SW480 (cell line): ENCODE results near the gene PTPRD.
A peak's percentile ranks its signal among the peaks of the same experiment; 100 is the strongest.

Experiments
- DNase-seq: peaks from one replicate; pipeline ENCODE4 v3.0.0-alpha.2; 2016; ENCODE audit warnings: low spot score

The PTPRD gene

DNA sequence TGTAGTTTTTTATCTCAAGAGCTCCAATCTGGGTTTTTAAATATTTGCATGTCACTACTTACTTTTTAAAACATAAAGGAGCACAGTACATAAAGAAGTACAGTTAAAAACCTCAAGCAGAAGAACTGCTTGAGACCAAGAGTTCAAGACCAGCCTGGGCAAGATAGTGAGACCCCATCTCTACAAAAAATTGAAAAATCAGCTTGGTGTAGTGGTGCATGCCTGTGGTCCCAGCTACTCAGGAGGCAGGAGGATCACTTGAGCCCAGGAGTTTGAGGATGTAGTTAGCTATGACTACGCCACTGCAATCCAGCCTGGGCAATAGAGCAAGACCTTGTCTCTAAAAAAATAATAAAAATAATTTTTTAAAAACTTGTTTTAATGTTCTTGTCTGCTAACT is 1840.5 kb downstream of the PTPRD start:
- no peak for DNase-seq

GRCh38 chr9:8769153-8769552 is 1843.6 kb downstream of the PTPRD start:
- DNase-seq, result no peak

DNA sequence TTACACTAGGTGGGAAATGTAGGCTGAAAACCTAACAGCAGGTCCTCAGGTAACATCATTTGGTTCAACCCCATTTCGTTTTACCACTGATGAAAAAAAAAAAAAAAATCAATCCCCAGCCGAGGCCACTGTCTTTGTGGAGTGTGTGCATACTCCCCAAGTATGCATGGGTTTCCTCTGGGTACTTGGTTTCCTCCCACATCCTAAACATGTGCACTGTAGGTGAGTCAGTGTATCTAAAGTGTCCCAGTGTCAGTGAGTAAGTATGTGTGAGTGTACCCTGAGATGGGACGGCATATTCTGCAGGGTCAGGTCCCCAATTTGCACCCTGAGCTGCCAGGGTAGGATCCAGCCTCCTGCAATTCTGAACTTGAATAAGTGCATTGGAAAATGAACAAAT is 1846.7 kb downstream of the PTPRD start:
- no peak for DNase-seq

GRCh38 chr9:8764051-8764450 is 1848.8 kb downstream of the PTPRD start:
- DNase-seq, result no peak

DNA sequence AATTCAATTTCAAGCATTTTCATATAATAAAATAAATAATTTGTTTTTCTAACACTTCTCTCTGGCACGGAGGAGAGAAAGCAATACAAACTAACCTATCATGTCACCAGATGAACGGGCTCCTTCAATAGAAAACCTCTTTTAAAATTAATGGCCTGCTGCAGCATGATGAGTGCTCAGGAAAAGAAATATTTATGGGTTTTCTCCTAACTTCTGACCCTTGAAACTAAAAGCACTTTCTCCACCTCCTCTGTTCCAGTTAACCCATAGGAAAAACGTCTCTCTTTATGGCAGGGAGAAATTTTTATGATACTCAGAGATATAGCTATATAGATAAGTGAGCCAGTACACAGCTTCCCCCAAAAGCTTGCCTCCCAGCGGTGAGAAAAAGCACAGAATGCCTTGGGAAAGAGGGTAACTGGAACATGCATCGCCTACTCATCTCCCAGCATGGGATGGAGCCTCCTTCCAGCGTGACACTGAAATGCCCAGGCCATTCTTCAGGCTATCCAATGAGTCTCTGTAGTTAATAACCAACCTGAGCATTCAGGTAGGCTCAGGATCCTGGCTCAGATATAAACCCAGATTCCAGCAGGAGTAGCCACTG is 1850.2 kb downstream of the PTPRD start:
- DNase-seq, result no peak

GRCh38 chr9:8760000-8760767 is 1852.6 kb downstream of the PTPRD start:
- DNase-seq, result peak; percentile 17

- DNase-seq, result no peak
Measured at GRCh38 chr9:8757881-8758280, 1854.9 kb downstream of the PTPRD start.

DNA sequence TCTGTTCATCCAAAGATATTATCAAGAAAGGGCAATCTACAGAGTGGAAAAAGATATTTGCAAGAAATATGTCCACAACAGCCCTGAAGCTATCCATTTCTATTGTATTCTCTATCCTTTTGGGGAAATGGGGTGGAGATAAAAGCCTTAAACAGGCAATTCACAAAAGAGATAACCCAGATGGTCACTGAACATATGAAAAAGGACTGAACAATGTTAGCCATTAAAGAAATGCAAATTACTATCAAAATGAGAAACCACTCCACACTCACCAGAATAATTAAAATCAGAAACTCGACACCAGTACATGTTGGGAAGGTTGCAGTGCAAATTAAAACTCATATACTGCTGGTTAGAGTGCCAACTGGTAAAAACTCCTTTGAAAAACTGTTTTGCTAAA is 1858.1 kb downstream of the PTPRD start:
- DNase-seq, result no peak

GRCh38 chr9:8751406-8751930 is 1861.3 kb downstream of the PTPRD start:
- no peak for DNase-seq

GRCh38 chr9:8750639-8751051 is 1862.2 kb downstream of the PTPRD start:
- DNase-seq, result no peak

GRCh38 chr9:8745347-8745746 is 1867.5 kb downstream of the PTPRD start:
- DNase-seq, result no peak

- DNase-seq, result no peak
Measured at GRCh38 chr9:8738945-8739344, 1873.9 kb downstream of the PTPRD start.

DNA sequence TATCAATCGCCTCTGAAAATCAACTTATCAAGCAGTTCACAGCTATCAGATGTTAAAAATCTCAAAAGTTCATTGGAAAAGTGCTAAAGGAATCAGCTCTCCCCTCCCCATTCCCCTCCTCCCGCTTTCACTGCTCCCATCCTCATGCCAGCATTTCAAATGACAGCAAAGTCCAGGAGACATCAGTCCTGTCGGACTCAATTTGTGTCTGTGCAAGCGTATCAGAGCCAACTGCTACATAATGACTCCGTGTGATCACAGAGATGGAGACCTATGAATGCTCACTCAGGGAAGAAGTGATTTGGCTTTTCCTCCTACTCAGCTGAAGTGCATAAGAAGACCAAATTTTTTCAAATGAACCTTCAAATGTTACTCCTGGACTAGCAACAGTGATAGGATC is 1876.0 kb downstream of the PTPRD start:
- no peak for DNase-seq

DNA sequence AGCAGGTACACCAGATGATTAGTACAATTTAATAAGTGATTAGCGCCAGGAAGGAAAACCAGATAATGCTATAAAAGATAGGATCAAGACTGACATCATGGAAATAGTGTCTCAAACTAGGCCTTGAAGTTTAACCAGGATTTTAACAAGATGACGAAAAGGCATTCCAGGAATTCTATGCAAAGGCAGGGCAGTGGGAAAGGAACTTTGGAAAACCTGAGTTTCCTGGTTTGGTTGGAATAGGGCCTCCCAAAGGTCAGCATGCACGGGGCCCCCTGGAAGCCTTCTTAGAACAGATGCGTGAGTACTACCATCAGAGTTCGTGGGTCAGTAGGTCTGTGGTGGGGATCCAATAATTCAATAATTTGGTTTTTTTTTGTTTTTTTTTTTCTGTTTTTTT is 1878.0 kb downstream of the PTPRD start:
- no peak for DNase-seq

DNA sequence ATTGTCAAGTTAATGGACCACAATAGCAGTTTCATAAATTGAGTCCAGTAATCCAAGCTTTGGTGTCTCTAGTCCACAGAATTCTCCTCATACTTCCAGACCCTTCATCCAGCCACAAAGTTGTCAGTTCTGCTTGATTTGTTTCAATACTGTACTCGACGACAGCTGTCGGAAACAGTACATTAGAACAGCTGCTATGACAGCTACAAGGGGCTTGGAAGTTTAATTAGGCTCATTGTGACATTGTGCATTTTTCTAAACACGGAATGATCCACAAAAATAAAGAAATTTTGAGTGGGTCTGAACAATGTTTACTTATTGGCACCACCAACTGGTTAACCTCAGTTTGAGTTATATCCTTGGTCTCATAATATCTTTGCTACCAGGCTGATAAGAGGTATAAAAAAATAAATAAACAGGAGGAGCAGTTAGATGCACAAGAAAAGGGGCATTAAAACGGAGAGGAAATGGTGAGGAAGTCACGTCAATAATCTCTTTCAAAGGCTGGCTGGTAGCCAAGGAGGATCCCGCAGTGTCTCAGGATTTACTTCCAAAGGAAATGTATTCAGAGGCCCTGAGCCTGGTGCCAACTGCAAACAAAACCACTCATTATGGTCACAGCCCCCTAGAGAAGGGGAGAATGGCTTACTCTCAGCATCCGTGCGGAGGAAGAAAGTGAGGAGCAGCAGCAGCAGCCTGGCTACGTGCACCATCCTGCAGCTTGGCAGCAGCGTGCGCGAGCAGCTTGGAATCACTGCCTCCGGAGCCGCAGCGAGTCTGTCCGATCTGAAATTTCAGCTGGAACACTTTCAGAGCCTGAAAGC is 1879.5 kb downstream of the PTPRD start:
- no peak for DNase-seq

DNA sequence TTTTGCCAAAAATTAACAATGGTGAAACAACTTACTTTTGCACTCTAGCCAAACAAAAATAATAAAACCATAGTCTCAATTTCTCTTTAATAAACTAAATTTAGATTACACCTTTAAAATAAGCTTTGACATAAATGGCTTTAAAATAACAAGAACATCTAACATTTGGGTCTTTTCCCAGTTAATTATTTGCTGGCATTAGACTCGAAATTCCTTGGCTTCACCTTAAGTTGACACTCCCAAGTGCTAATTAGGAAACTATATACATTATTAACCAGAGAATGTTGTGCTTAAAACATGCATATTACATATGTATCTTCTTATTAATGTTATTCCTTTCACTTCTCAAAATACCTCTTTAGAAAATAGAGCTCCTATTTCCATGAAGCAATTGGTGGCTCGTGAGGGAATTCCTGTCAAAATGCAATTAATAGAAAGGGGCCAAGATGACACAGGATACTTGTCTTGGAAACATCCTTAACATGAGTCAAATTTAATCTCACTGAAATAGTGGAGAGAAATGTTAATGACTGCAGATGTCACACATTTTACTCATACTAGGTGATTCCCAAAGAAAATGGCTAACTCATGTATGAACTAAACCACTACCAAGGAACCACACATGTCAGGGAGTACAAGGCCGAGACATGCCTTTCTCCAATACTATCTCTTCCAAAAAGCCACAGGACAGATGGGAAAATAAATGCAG is 1880.3 kb downstream of the PTPRD start:
- DNase-seq, result no peak

GRCh38 chr9:8730618-8731017 is 1882.2 kb downstream of the PTPRD start:
- DNase-seq, result no peak

- DNase-seq, result no peak
Measured at GRCh38 chr9:8728910-8729309, 1883.9 kb downstream of the PTPRD start.

DNA sequence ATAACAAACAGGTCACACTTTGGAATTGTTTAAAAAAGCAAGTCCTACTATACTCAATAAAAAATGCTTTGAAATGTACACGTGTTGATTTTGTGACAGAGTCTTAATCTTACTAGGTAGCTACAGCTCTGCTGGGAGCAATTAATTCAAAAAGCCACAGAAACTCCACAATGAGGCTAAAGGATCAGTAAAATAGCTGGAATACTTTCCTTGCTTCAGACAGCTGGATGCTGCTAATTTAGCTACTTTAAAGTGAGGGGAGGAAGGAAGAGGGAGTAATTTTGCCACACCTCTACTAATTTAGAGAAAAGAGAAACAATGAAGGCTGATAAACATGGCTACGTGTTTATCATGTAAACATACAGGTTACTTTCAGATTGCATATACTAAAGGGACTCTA is 1885.6 kb downstream of the PTPRD start:
- no peak for DNase-seq

- DNase-seq, result no peak
Measured at GRCh38 chr9:8726692-8727091, 1886.1 kb downstream of the PTPRD start.

DNA sequence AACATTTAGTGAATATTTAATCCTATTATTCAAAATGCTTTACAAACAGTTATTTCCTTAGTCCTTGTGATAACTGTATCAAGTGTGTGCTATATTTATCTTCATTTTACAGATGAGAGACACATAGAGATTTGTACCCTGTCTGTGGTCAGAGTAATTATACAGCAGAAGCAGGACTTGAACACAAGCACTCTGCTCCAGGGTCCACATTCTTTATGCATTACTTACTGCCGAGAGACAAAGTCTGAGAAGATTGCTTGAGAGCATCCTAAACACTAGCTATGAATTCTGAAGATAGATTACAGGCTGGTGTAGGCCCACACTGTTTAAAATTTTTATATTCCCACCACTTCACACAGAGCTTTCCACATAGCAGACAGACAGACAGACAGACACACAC is 1887.2 kb downstream of the PTPRD start:
- no peak for DNase-seq
